Measurements from ENCODE around the gene LRRIQ1. TPM values are rescaled to one million over a fixed set of nuclear protein-coding genes. Genes with fewer than 3 reads are reported as not detected.
A peak's percentile ranks its signal among the peaks of the same experiment; 100 is the strongest.

LRRIQ1 gene
- total RNA-seq, 1 donor, result 1.5 TPM

DNA sequence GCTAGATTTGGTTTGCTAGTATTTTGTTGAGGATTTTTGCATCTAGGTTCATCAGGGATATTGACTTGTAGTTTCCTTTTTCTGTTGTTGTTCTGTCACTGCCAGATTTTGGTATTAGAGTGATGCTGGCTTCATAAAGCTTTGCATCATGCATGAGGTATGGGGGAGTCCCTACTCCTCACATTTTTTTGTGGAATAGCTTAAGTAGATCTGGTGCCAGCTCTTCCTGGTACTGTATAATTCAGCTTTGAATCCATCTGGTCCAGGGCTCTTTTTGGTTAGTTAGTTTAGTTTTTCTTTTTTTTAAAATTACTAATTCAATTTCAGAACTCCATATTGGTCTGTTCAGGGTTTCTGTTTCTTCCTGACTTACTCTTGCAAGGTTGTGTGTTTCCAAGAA lies 59.4 kb downstream of the LRRIQ1 start:
- TF ChIP-seq CTCF (IDR thresholded peaks at IDR 0.05; ENCODE audit: insufficient read depth, low read length), result no peak
- no peak for DNase-seq (ENCODE audit: low read depth)
- no peak overlapping the region for H3K4me3 ChIP-seq (ENCODE audit: low read depth, low read length)

DNA sequence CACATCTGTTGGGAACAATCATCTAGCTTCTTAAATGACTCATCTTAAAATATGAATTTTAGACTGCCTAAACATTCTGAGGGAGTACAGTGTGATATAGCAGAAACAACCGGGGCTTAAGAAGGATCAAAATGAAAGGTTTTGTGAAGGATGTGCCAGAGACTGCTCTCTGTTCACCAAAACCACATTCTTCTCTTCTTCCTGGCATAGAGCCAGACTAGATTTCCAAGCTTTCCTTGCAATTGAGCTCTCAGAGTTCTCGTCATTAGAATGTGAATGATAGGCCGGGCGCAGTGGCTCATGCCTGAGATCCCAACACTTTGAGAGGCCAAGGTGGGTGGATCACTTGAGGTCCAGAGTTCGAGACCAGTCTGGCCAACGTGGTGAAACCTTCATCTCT lies 94.5 kb downstream of the LRRIQ1 start:
- DNase-seq (ENCODE audit: low read depth), result peak; percentile 2
- no peak overlapping the region for H3K4me3 ChIP-seq (ENCODE audit: low read depth, low read length)
- no peak for TF ChIP-seq CTCF (IDR thresholded peaks at IDR 0.05; ENCODE audit: insufficient read depth, low read length)

DNA sequence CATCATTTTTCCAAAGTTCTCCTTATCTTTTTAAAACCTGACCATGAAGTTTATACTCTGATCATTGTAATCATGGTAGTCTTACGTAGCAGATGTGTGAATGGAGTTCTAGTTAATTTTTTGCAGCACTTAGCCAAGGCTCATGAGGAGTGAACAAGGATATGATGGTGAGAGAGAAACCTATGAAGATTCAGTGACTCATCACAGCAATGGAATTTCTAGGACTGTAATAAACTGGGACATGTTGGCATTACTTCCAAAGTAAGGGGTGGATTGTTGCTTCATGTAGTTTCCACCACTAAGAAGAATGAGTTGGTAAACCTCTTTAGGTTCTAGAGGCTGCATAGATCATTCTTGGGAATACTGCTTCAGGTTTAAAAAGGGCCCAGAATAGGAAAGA lies 102.7 kb downstream of the LRRIQ1 start:
- DNase-seq (ENCODE audit: low read depth), result no peak
- H3K4me3 ChIP-seq (ENCODE audit: low read depth, low read length), result no peak overlapping the region
- no peak for TF ChIP-seq CTCF (IDR thresholded peaks at IDR 0.05; ENCODE audit: insufficient read depth, low read length)

GRCh38 chr12:85147331-85147730 lies 111.2 kb downstream of the LRRIQ1 start:
- no peak for DNase-seq (ENCODE audit: low read depth)
- TF ChIP-seq CTCF (IDR thresholded peaks at IDR 0.05; ENCODE audit: insufficient read depth, low read length), result no peak
- no peak overlapping the region for H3K4me3 ChIP-seq (ENCODE audit: low read depth, low read length)

DNA sequence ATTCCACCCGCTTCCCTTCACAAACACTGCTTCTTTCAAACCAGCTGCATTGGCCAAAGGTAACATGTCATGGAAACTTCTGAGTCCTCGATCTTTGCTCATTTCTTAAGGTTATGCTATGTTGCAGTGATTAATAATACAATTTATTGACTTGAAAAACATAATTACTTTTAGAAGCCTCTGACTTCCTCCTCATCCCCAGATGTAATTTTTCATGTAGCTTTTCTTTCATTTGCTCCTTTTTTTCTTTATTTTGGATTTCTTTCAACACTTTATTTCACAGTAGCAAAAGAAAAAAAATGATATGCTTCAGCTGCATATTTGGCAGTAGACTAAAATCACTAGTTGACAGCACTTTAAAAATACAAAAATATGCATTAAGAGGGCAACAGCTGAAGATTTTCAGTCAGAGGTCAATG lies 116.2 kb downstream of the LRRIQ1 start:
- H3K4me3 ChIP-seq (ENCODE audit: low read depth, low read length), result no peak overlapping the region
- TF ChIP-seq CTCF (IDR thresholded peaks at IDR 0.05; ENCODE audit: insufficient read depth, low read length), result no peak
- DNase-seq (ENCODE audit: low read depth), result no peak

DNA sequence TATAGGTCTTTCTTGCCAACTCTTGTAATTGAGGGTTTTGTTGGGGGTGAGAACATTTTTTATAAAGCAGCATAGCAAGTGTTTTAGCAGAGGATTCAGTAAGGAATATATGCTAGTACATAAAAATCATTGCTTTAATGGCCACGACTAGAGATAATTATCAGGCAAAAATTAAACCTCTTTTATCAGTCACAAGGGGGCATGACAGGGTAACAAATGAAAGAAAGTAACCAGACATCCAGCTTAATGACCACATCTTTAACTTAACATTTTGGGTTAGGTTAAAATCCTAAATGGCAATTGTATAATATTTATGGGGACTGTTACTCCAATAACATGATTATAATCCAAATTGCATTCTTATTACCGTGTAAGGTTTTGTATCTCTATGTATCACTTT lies 119.6 kb downstream of the LRRIQ1 start:
- DNase-seq (ENCODE audit: low read depth), result peak; percentile 42
- no peak overlapping the region for H3K4me3 ChIP-seq (ENCODE audit: low read depth, low read length)
- peak; percentile 18 for TF ChIP-seq CTCF (IDR thresholded peaks at IDR 0.05; ENCODE audit: insufficient read depth, low read length)

DNA sequence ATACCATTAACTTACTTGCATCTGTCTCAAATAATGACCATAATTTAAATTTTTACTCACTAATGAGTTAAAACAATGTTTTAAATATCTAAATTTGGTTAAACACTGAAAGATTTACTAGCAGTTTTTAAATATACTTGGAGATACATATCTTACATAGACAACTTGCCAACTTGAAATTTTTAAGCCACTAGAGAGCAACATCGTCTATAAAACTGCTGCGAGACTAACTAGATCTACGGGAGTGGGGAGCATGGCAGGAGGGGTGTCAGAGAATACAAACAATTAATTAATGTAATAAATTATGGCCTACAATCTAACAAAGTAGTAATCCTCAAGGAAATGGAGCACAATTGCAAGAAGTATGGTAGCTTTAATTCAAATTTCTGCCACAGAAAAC lies 120.4 kb downstream of the LRRIQ1 start:
- no peak for TF ChIP-seq CTCF (IDR thresholded peaks at IDR 0.05; ENCODE audit: insufficient read depth, low read length)
- no peak overlapping the region for H3K4me3 ChIP-seq (ENCODE audit: low read depth, low read length)
- DNase-seq (ENCODE audit: low read depth), result no peak

All from fibroblast of the aortic adventitia (primary cell).